ENCODE data around the gene MPPED2. TPM values are rescaled to one million over a fixed set of nuclear protein-coding genes. Genes with fewer than 3 reads are reported as not detected.
A peak's percentile ranks its signal among the peaks of the same experiment; 100 is the strongest.

The MPPED2 gene
- total and polyA plus RNA-seq, 5 donors = 1.7 to 3.8 (median 3.5) TPM

DNA sequence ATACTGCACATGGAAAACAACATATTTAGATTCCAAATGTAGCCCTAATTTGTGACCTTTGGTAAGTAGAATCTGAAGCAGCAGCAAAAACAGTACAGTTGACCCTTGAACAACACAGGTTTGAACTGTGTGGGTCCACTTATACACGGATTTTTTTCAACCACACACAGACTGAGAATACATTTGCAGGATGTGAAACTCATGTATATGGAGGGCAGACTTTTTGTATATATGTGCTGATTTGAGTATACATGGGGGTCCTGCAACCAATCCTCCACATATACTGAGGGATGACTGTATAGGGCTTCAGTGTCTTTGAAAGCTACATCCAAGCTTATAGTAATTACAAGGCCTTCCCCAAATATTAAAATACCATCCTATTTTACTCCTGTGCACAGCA, 120.5 kb downstream of the MPPED2 start:
- DNase-seq (no peak), ATAC-seq (no peak)
- H3K27me3 ChIP-seq (ENCODE audit: control insufficient read depth, insufficient read depth) = no peaks in the 10 kb centered on the region
- intact Hi-C loops (cut with DNase I) = no loop called here
- H3K27ac ChIP-seq (ENCODE audit: low read length) = no peak overlapping the region
- no peak overlapping the region for H3K4me3 ChIP-seq (ENCODE audit: low read length)
- WGBS = 44% methylated on average over 1 of the region's 1 CpG
- peaks cover 5% of the 10 kb centered on the region for H3K4me1 ChIP-seq (ENCODE audit: control insufficient read depth, insufficient read depth, low read length)
- H3K9me3 ChIP-seq (ENCODE audit: control insufficient read depth, low read length) = no peaks in the 10 kb centered on the region

DNA sequence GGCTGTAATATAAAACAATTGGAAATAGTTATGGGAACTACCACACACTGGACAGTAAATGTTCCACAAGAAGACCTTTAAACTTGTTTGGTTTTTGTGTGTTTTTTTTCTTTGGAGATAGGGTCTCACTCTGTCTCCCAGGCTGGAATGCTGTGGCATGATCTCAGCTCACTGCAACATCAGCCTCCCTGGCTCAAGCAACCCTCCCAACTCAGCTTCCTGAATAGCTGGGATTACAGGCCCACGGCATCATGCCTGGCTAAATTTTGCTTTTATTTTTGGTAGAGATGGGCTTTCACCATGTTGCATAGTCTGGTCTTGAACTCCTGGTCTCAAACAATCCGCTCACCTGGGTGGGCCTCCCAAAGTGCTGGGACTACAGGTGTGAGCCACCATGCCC, 121.0 kb downstream of the MPPED2 start:
- peaks cover 5% of the 10 kb centered on the region for H3K4me1 ChIP-seq (ENCODE audit: control insufficient read depth, insufficient read depth, low read length)

DNA sequence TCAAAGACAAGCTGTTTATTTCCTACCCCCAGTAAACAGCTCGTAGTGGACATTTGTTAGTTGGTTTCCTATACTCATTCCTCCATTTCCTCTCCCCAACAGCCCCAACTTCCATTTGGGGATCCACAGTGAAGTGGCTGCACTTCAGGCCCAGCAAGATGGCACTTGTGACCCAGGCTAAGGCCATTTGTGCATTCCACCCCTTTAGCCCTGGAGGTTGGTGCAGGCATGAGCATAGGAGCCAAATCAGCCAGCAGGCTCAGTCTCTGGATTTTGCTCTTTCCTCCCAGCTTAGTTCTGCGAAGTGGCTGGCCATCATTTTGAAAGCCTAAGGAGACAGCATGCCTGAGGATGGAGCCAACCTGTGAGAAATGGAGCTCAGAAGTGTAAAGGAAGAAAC, 122.9 kb downstream of the MPPED2 start:
- DNase-seq (no peak), ATAC-seq (no peak)
- H3K4me1 ChIP-seq (ENCODE audit: control insufficient read depth, insufficient read depth, low read length) = peaks cover 2% of the 10 kb centered on the region
- no peaks in the 10 kb centered on the region for H3K27me3 ChIP-seq (ENCODE audit: control insufficient read depth, insufficient read depth)
- no peak overlapping the region for H3K27ac ChIP-seq (ENCODE audit: low read length)
- intact Hi-C loops (cut with DNase I) = no loop called here
- no peak overlapping the region for H3K4me3 ChIP-seq (ENCODE audit: low read length)
- WGBS = 75% methylated on average over 2 of the region's 2 CpGs
- no peaks in the 10 kb centered on the region for H3K9me3 ChIP-seq (ENCODE audit: control insufficient read depth, low read length)

More for the DNA sequence above, 121.0 kb downstream of the MPPED2 start:
- H3K4me3 ChIP-seq (ENCODE audit: low read length) = no peak overlapping the region
- no peaks in the 10 kb centered on the region for H3K9me3 ChIP-seq (ENCODE audit: control insufficient read depth, low read length)
- no peak overlapping the region for H3K27ac ChIP-seq (ENCODE audit: low read length)
- intact Hi-C loops (cut with DNase I) = no loop called here
- 58% methylated on average over 2 of the region's 2 CpGs for WGBS
- DNase-seq (peak in 1 of 3 donors; percentile 5), ATAC-seq (no peak)
- H3K27me3 ChIP-seq (ENCODE audit: control insufficient read depth, insufficient read depth) = no peaks in the 10 kb centered on the region

GRCh38 chr11:30462421-30462820, 123.7 kb downstream of the MPPED2 start:
- 48% methylated on average over 3 of the region's 3 CpGs for WGBS
- no peaks in the 10 kb centered on the region for H3K27me3 ChIP-seq (ENCODE audit: control insufficient read depth, insufficient read depth)
- intact Hi-C loops (cut with DNase I) = no loop called here
- H3K4me3 ChIP-seq (ENCODE audit: low read length) = peak overlapping the region; percentile 13
- H3K27ac ChIP-seq (ENCODE audit: low read length) = no peak overlapping the region
- no peak for DNase-seq
- no peak for ATAC-seq
- H3K4me1 ChIP-seq (ENCODE audit: control insufficient read depth, insufficient read depth, low read length) = peaks cover 2% of the 10 kb centered on the region
- no peaks in the 10 kb centered on the region for H3K9me3 ChIP-seq (ENCODE audit: control insufficient read depth, low read length)

DNA sequence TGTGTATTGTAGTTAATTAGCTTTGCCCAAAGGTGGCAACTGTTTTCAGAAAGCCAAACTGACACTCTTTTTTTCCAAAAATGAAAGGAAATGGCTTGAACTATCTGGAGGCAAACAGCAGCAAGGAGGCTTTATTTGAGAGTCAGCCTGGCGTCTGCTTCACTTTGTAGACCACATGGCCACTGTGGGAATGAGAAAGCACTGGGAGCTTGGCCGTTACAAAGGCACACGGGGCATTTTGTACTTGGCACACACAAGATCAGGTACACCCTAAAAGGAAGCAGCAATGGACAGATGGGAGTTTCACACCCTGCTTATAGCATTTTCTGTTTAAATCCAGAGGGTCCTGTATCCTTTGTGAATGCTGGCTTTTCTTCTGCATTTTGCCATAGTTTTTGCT, 126.3 kb downstream of the MPPED2 start:
- H3K27me3 ChIP-seq (ENCODE audit: control insufficient read depth, insufficient read depth) = no peaks in the 10 kb centered on the region
- 75% methylated on average over 3 of the region's 3 CpGs for WGBS
- ATAC-seq (no peak), DNase-seq (no peak)
- no peaks in the 10 kb centered on the region for H3K9me3 ChIP-seq (ENCODE audit: control insufficient read depth, low read length)
- no peak overlapping the region for H3K4me3 ChIP-seq (ENCODE audit: low read length)
- H3K27ac ChIP-seq (ENCODE audit: low read length) = no peak overlapping the region
- intact Hi-C loops (cut with DNase I) = no loop called here
- H3K4me1 ChIP-seq (ENCODE audit: control insufficient read depth, insufficient read depth, low read length) = no peaks in the 10 kb centered on the region

- Histone ChIP-seq H3K27me3 (ENCODE audit: control insufficient read depth, insufficient read depth) (no peaks in the 10 kb centered on the region), H3K27ac (ENCODE audit: low read length) (no peak overlapping the region), H3K9me3 (ENCODE audit: control insufficient read depth, low read length) (no peaks in the 10 kb centered on the region), H3K4me1 (ENCODE audit: control insufficient read depth, insufficient read depth, low read length) (no peaks in the 10 kb centered on the region), H3K4me3 (ENCODE audit: low read length) (no peak overlapping the region)
- intact Hi-C loops (cut with DNase I) = no loop called here
- 93% methylated on average over 3 of the region's 3 CpGs for WGBS
- DNase-seq = no peak
- no peak for ATAC-seq
These were observed 126.8 kb downstream of the MPPED2 start for GRCh38 chr11:30459306-30459705.

- Histone ChIP-seq H3K4me3 (ENCODE audit: low read length) (no peak overlapping the region), H3K9me3 (ENCODE audit: control insufficient read depth, low read length) (no peaks in the 10 kb centered on the region), H3K27me3 (ENCODE audit: control insufficient read depth, insufficient read depth) (no peaks in the 10 kb centered on the region), H3K4me1 (ENCODE audit: control insufficient read depth, insufficient read depth, low read length) (peaks cover 2% of the 10 kb centered on the region), H3K27ac (ENCODE audit: low read length) (no peak overlapping the region)
- intact Hi-C loops (cut with DNase I) = no loop called here
- DNase-seq (no peak), ATAC-seq (no peak)
- 98% methylated on average over 3 of the region's 3 CpGs for WGBS
These were observed 127.6 kb downstream of the MPPED2 start for GRCh38 chr11:30458541-30458940.

- Histone ChIP-seq H3K27ac (ENCODE audit: low read length) (no peak overlapping the region), H3K4me3 (ENCODE audit: low read length) (no peak overlapping the region), H3K9me3 (ENCODE audit: control insufficient read depth, low read length) (no peaks in the 10 kb centered on the region), H3K27me3 (ENCODE audit: control insufficient read depth, insufficient read depth) (no peaks in the 10 kb centered on the region), H3K4me1 (ENCODE audit: control insufficient read depth, insufficient read depth, low read length) (peaks cover 4% of the 10 kb centered on the region)
- DNase-seq (no peak), ATAC-seq (peak; percentile 74 to 76)
- intact Hi-C loops (cut with DNase I) = no loop called here
- WGBS = 67% methylated on average over 3 of the region's 3 CpGs
These were observed 129.1 kb downstream of the MPPED2 start for GRCh38 chr11:30457087-30457486.

- 91% methylated on average over 2 of the region's 2 CpGs for WGBS
- no peak overlapping the region for H3K27ac ChIP-seq (ENCODE audit: low read length)
These were observed 131.1 kb downstream of the MPPED2 start for GRCh38 chr11:30455025-30455424.

DNA sequence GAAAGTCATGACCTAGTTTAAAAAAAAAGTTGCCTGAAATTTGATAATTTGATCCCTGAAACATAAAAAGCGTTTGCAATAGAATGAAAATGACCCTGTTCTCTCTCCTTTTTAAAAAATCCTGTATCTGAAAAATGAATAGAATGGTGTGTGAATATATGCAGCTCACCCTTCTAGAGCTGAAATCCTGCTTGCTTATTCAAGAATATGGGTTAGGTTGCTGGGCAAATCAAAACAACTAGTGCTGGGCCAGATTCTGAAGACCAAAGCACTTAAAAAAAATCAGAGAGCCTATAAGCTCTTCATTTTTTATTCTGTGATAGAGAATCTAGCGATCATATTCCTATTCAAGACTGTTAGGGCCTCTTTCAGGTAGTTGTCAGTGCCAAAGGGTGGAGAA, 131.6 kb downstream of the MPPED2 start:
- ATAC-seq (no peak), DNase-seq (no peak)
- Histone ChIP-seq H3K27ac (ENCODE audit: low read length) (no peak overlapping the region), H3K9me3 (ENCODE audit: control insufficient read depth, low read length) (no peaks in the 10 kb centered on the region), H3K27me3 (ENCODE audit: control insufficient read depth, insufficient read depth) (no peaks in the 10 kb centered on the region), H3K4me1 (ENCODE audit: control insufficient read depth, insufficient read depth, low read length) (peaks cover 5% of the 10 kb centered on the region), H3K4me3 (ENCODE audit: low read length) (no peak overlapping the region)
- intact Hi-C loops (cut with DNase I) = no loop called here
- WGBS = 66% methylated on average over 2 of the region's 2 CpGs

More at GRCh38 chr11:30455025-30455424, 131.1 kb downstream of the MPPED2 start:
- DNase-seq (no peak), ATAC-seq (no peak)
- Histone ChIP-seq H3K4me1 (ENCODE audit: control insufficient read depth, insufficient read depth, low read length) (peaks cover 5% of the 10 kb centered on the region), H3K27me3 (ENCODE audit: control insufficient read depth, insufficient read depth) (no peaks in the 10 kb centered on the region), H3K4me3 (ENCODE audit: low read length) (no peak overlapping the region), H3K9me3 (ENCODE audit: control insufficient read depth, low read length) (no peaks in the 10 kb centered on the region)
- intact Hi-C loops (cut with DNase I) = no loop called here

GRCh38 chr11:30454111-30454510, 132.0 kb downstream of the MPPED2 start:
- H3K27me3 ChIP-seq (ENCODE audit: control insufficient read depth, insufficient read depth) = no peaks in the 10 kb centered on the region
- no peak for DNase-seq
- peaks cover 5% of the 10 kb centered on the region for H3K4me1 ChIP-seq (ENCODE audit: control insufficient read depth, insufficient read depth, low read length)
- H3K9me3 ChIP-seq (ENCODE audit: control insufficient read depth, low read length) = no peaks in the 10 kb centered on the region
- H3K27ac ChIP-seq (ENCODE audit: low read length) = no peak overlapping the region
- WGBS = 60% methylated on average over 5 of the region's 5 CpGs
- intact Hi-C loops (cut with DNase I) = no loop called here
- ATAC-seq = no peak
- H3K4me3 ChIP-seq (ENCODE audit: low read length) = no peak overlapping the region

DNA sequence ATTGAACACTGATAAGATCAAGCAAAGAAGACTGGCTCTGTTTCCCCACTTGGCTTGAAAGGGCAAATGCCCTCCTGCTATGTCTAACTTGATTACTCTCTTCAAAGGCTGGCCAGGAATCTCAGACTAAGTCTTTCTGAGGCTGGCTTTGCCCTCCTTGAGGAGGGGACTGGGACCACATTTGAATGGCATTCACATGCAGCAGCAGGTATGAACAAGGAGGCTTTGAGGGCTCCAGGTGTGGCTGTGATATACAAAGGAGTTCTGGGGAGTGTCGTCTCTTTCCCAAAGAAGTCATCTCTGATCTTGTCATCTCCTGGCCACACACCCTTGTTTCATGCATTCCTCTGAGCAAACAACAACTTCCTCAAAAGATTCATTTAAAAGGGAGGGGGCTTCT, 132.4 kb downstream of the MPPED2 start:
- H3K4me1 ChIP-seq (ENCODE audit: control insufficient read depth, insufficient read depth, low read length) = peaks cover 5% of the 10 kb centered on the region
- no peak overlapping the region for H3K4me3 ChIP-seq (ENCODE audit: low read length)
- intact Hi-C loops (cut with DNase I) = no loop called here
- WGBS = 88% methylated on average over 1 of the region's 1 CpG
- ATAC-seq (no peak), DNase-seq (no peak)
- no peaks in the 10 kb centered on the region for H3K27me3 ChIP-seq (ENCODE audit: control insufficient read depth, insufficient read depth)
- H3K27ac ChIP-seq (ENCODE audit: low read length) = no peak overlapping the region
- no peaks in the 10 kb centered on the region for H3K9me3 ChIP-seq (ENCODE audit: control insufficient read depth, low read length)

Measured in right cardiac atrium (tissue), 5 donors.